ENCODE results near the gene N4BP2. TPM values are rescaled to one million over a fixed set of nuclear protein-coding genes. Genes with fewer than 3 reads are reported as not detected.

Gene N4BP2
- total RNA-seq, 1 experiment from 2014 or later, result 7.8 TPM

DNA sequence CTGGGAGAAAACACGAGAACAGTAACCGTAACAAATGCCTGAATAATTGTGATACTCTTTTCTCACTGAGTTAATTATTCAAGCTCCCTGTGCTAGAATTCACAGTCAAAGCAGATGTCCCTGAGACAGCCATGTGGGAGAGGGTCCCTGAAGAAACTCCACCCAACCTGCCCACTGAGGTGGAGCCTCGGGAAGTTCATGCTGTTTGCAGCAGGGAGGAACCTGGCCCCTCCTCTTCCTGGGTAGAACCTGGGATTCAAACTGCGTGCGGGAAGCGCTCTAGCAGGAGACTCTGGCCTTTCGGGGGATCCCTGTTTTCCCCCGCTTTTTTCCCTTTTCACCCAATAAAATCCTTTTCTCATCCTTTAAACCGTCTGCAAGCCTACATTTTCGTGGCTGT lies 120.0 kb downstream of the N4BP2 start:
- H3F3A ChIP-seq (ENCODE audit: insufficient read depth, low read depth), result no peaks in the 10 kb centered on the region
- H3K27me3 ChIP-seq (ENCODE audit: insufficient read depth, low read depth), result no peaks in the 10 kb centered on the region
- BruUV-seq (replicated peaks), result no TSS peak
- peaks cover 11% of the 10 kb centered on the region for H3K4me1 ChIP-seq (replicated peaks; ENCODE audit: insufficient read depth)
- H2AFZ ChIP-seq, result no peak overlapping the region
- no peaks in the 10 kb centered on the region for H3K79me2 ChIP-seq (ENCODE audit: low read depth)
- no peak overlapping the region for H3K27ac ChIP-seq
- H3K9me3 ChIP-seq (ENCODE audit: insufficient read depth, low read depth), result no peaks in the 10 kb centered on the region
- no peaks in the 10 kb centered on the region for H3K36me3 ChIP-seq (ENCODE audit: low read depth)
- no peak for DNase-seq
- CTCF ChIA-PET, result no interaction called here
- H4K20me1 ChIP-seq (ENCODE audit: insufficient read depth), result no peaks in the 10 kb centered on the region
- H3K9me2 ChIP-seq (ENCODE audit: insufficient read depth), result no peaks in the 10 kb centered on the region
- H3K4me2 ChIP-seq, result no peak overlapping the region
- intact Hi-C loops (cut with micrococcal nuclease; ENCODE audit: unreplicated experiment), result no loop called here
- no peak overlapping the region for H3K4me3 ChIP-seq
- TF ChIP-seq EZH2 (IDR thresholded peaks at IDR 0.05; ENCODE audit: low read depth), result no peak
- TF ChIP-seq, protein P1, sequence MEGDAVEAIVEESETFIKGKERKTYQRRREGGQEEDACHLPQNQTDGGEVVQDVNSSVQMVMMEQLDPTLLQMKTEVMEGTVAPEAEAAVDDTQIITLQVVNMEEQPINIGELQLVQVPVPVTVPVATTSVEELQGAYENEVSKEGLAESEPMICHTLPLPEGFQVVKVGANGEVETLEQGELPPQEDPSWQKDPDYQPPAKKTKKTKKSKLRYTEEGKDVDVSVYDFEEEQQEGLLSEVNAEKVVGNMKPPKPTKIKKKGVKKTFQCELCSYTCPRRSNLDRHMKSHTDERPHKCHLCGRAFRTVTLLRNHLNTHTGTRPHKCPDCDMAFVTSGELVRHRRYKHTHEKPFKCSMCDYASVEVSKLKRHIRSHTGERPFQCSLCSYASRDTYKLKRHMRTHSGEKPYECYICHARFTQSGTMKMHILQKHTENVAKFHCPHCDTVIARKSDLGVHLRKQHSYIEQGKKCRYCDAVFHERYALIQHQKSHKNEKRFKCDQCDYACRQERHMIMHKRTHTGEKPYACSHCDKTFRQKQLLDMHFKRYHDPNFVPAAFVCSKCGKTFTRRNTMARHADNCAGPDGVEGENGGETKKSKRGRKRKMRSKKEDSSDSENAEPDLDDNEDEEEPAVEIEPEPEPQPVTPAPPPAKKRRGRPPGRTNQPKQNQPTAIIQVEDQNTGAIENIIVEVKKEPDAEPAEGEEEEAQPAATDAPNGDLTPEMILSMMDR (conservative IDR thresholded peaks at IDR 0.05), result no peak
- POLR2A ChIA-PET (ENCODE audit: unreplicated experiment), result no interaction called here

DNA sequence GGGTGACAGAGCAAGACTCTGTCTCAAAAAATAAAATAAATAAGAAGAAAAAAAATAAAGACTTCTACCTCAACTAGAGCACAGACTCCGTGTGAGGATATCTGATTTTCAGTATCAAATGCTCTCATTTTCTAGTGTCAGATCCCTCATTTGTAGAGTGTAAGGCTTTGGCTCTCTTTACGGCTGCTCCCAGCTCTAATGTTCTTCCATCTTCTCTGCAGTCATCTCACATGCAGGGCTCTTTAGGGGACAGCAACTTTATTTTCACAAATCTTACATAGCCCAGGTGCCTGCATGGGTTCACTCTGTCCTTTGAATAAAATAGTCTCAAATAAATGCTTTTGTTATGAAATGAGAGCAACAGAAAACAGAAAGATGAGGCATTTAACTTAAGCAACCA lies 120.9 kb downstream of the N4BP2 start:
- Histone ChIP-seq H3K4me1 (replicated peaks; ENCODE audit: insufficient read depth) (peaks cover 11% of the 10 kb centered on the region), H3K36me3 (ENCODE audit: low read depth) (no peaks in the 10 kb centered on the region), H3K79me2 (ENCODE audit: low read depth) (no peaks in the 10 kb centered on the region), H3K4me3 (no peak overlapping the region), H3K9me3 (ENCODE audit: insufficient read depth, low read depth) (no peaks in the 10 kb centered on the region), H3K9me2 (ENCODE audit: insufficient read depth) (no peaks in the 10 kb centered on the region), H3F3A (ENCODE audit: insufficient read depth, low read depth) (no peaks in the 10 kb centered on the region), H2AFZ (no peak overlapping the region), H3K27me3 (ENCODE audit: insufficient read depth, low read depth) (no peaks in the 10 kb centered on the region), H4K20me1 (ENCODE audit: insufficient read depth) (no peaks in the 10 kb centered on the region), H3K4me2 (no peak overlapping the region), H3K27ac (no peak overlapping the region)
- CTCF ChIA-PET, result no interaction called here
- BruUV-seq (replicated peaks), result no TSS peak
- POLR2A ChIA-PET (ENCODE audit: unreplicated experiment), result no interaction called here
- TF ChIP-seq, protein P1 (conservative IDR thresholded peaks at IDR 0.05), result no peak
- no peak for TF ChIP-seq EZH2 (IDR thresholded peaks at IDR 0.05; ENCODE audit: low read depth)
- intact Hi-C loops (cut with micrococcal nuclease; ENCODE audit: unreplicated experiment), result no loop called here
- DNase-seq, result no peak

DNA sequence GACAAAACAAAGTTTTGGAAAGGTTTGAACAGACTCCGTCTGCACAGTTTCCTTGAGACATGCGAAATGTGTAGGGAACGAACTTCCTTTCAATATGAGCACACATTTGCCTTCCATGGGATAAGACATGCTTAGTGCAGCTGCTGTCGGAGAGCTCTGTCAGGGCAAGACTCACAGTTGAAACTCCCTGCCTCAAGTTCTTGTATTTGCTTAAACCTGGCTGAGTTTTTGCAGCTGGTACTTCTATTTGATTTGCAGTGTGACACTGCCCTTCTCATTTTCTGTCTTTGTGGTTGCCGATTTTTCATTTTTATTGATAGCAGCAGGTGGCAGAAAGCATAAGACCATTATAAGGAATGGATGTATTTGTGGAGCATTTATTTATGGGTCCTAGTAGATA lies 122.0 kb downstream of the N4BP2 start:
- H3K4me2 ChIP-seq, result no peak overlapping the region
- H4K20me1 ChIP-seq (ENCODE audit: insufficient read depth), result no peaks in the 10 kb centered on the region
- intact Hi-C loops (cut with micrococcal nuclease; ENCODE audit: unreplicated experiment), result no loop called here
- POLR2A ChIA-PET (ENCODE audit: unreplicated experiment), result no interaction called here
- no peak overlapping the region for H2AFZ ChIP-seq
- no peaks in the 10 kb centered on the region for H3K9me2 ChIP-seq (ENCODE audit: insufficient read depth)
- H3K36me3 ChIP-seq (ENCODE audit: low read depth), result no peaks in the 10 kb centered on the region
- no peaks in the 10 kb centered on the region for H3F3A ChIP-seq (ENCODE audit: insufficient read depth, low read depth)
- CTCF ChIA-PET, result no interaction called here
- no peaks in the 10 kb centered on the region for H3K27me3 ChIP-seq (ENCODE audit: insufficient read depth, low read depth)
- TF ChIP-seq, protein P1 (conservative IDR thresholded peaks at IDR 0.05), result no peak
- TF ChIP-seq EZH2 (IDR thresholded peaks at IDR 0.05; ENCODE audit: low read depth), result no peak
- no peak for DNase-seq
- peaks cover 11% of the 10 kb centered on the region for H3K4me1 ChIP-seq (replicated peaks; ENCODE audit: insufficient read depth)
- no peak overlapping the region for H3K4me3 ChIP-seq
- BruUV-seq (replicated peaks), result no TSS peak
- no peak overlapping the region for H3K27ac ChIP-seq
- H3K79me2 ChIP-seq (ENCODE audit: low read depth), result no peaks in the 10 kb centered on the region
- H3K9me3 ChIP-seq (ENCODE audit: insufficient read depth, low read depth), result no peaks in the 10 kb centered on the region
